ENCODE measurements around the gene MAGI2. TPM values are rescaled to one million over a fixed set of nuclear protein-coding genes. Genes with fewer than 3 reads are reported as not detected.
"Not testable (repeated sequence)": the region's sequence is repeated elsewhere in the genome, so short reads cannot be mapped to it uniquely, and the experiment has no call there.

MAGI2 gene
- total RNA-seq, 1 experiment from 2014 or later: 0.25 TPM

- H3K9me3 Mint-ChIP-seq (ENCODE audit: unreplicated experiment): no peaks in the 10 kb centered on the region
- POLR2A ChIA-PET: no interaction called here
- no peak for TF ChIP-seq CTCF (IDR thresholded peaks at IDR 0.05; ENCODE audit: insufficient read depth in 1 of 2, low read depth in 1 of 2, low read length in 1 of 2, severe bottlenecking in 1 of 2, unreplicated experiment in 1 of 2)
Measured at GRCh38 chr7:78296046-78296597, 1157.3 kb downstream of the MAGI2 start.

GRCh38 chr7:78289471-78289870, 1164.0 kb downstream of the MAGI2 start:
- intact Hi-C loops (cut with micrococcal nuclease; ENCODE audit: unreplicated experiment); DNase-seq; H3K27me3 Mint-ChIP-seq (ENCODE audit: insufficient read depth, unreplicated experiment); CTCF ChIA-PET; H3K9me3 Mint-ChIP-seq (ENCODE audit: unreplicated experiment); H3K4me3 ChIP-seq (ENCODE audit: low read depth, low read length); H3K36me3 ChIP-seq (ENCODE audit: control insufficient read depth, insufficient read depth, low read length); H3K27ac Mint-ChIP-seq (ENCODE audit: unreplicated experiment); BruUV-seq (replicated peaks); H3K4me1 Mint-ChIP-seq (ENCODE audit: low read depth, unreplicated experiment); H3K36me3 Mint-ChIP-seq (ENCODE audit: insufficient read depth, unreplicated experiment); H3K9me3 ChIP-seq; H3K4me1 ChIP-seq; H3K27me3 ChIP-seq (replicated peaks; ENCODE audit: control insufficient read depth, insufficient read depth, low read length); POLR2A ChIA-PET; H3K4me3 Mint-ChIP-seq (ENCODE audit: unreplicated experiment): not testable (repeated sequence)

More at GRCh38 chr7:78296046-78296597, 1157.3 kb downstream of the MAGI2 start:
- no peak overlapping the region for H3K4me3 Mint-ChIP-seq (ENCODE audit: unreplicated experiment)
- no TSS peak for BruUV-seq (replicated peaks)
- DNase-seq: no peak
- H3K27ac Mint-ChIP-seq (ENCODE audit: unreplicated experiment): no peak overlapping the region
- no peaks in the 10 kb centered on the region for H3K4me1 ChIP-seq
- CTCF ChIA-PET: no interaction called here
- H3K36me3 ChIP-seq (ENCODE audit: control insufficient read depth, insufficient read depth, low read length): no peaks in the 10 kb centered on the region
- no peak overlapping the region for H3K4me3 ChIP-seq (ENCODE audit: low read depth, low read length)
- H3K27me3 ChIP-seq (replicated peaks; ENCODE audit: control insufficient read depth, insufficient read depth, low read length): no peaks in the 10 kb centered on the region
- no peaks in the 10 kb centered on the region for H3K36me3 Mint-ChIP-seq (ENCODE audit: insufficient read depth, unreplicated experiment)
- H3K27me3 Mint-ChIP-seq (ENCODE audit: insufficient read depth, unreplicated experiment): peaks cover 6% of the 10 kb centered on the region
- no peaks in the 10 kb centered on the region for H3K9me3 ChIP-seq
- no peaks in the 10 kb centered on the region for H3K4me1 Mint-ChIP-seq (ENCODE audit: low read depth, unreplicated experiment)
- intact Hi-C loops (cut with micrococcal nuclease; ENCODE audit: unreplicated experiment): no loop called here

GRCh38 chr7:78284945-78285344, 1168.5 kb downstream of the MAGI2 start:
- Histone ChIP-seq H3K4me1 (no peaks in the 10 kb centered on the region), H3K36me3 (ENCODE audit: control insufficient read depth, insufficient read depth, low read length) (no peaks in the 10 kb centered on the region), H3K4me3 (ENCODE audit: low read depth, low read length) (no peak overlapping the region), H3K27me3 (replicated peaks; ENCODE audit: control insufficient read depth, insufficient read depth, low read length) (no peaks in the 10 kb centered on the region), H3K9me3 (no peaks in the 10 kb centered on the region)
- ChIA-PET CTCF (no interaction called here), POLR2A (no interaction called here)
- intact Hi-C loops (cut with micrococcal nuclease; ENCODE audit: unreplicated experiment): no loop called here
- no peak for DNase-seq
- no peaks in the 10 kb centered on the region for H3K36me3 Mint-ChIP-seq (ENCODE audit: insufficient read depth, unreplicated experiment)
- no peak overlapping the region for H3K4me3 Mint-ChIP-seq (ENCODE audit: unreplicated experiment)
- peaks cover 11% of the 10 kb centered on the region for H3K27me3 Mint-ChIP-seq (ENCODE audit: insufficient read depth, unreplicated experiment)
- no peaks in the 10 kb centered on the region for H3K4me1 Mint-ChIP-seq (ENCODE audit: low read depth, unreplicated experiment)
- no peak overlapping the region for H3K27ac Mint-ChIP-seq (ENCODE audit: unreplicated experiment)
- H3K9me3 Mint-ChIP-seq (ENCODE audit: unreplicated experiment): no peaks in the 10 kb centered on the region
- no TSS peak for BruUV-seq (replicated peaks)
- no peak for TF ChIP-seq CTCF (IDR thresholded peaks at IDR 0.05; ENCODE audit: insufficient read depth in 1 of 2, low read depth in 1 of 2, low read length in 1 of 2, severe bottlenecking in 1 of 2, unreplicated experiment in 1 of 2)

GRCh38 chr7:78280276-78280675, 1173.2 kb downstream of the MAGI2 start:
- CTCF ChIA-PET: no interaction called here
- BruUV-seq (replicated peaks): no TSS peak
- Histone ChIP-seq H3K36me3 (ENCODE audit: control insufficient read depth, insufficient read depth, low read length) (no peaks in the 10 kb centered on the region), H3K9me3 (no peaks in the 10 kb centered on the region), H3K4me3 (ENCODE audit: low read depth, low read length) (no peak overlapping the region), H3K4me1 (no peaks in the 10 kb centered on the region), H3K27me3 (replicated peaks; ENCODE audit: control insufficient read depth, insufficient read depth, low read length) (no peaks in the 10 kb centered on the region)
- H3K4me1 Mint-ChIP-seq (ENCODE audit: low read depth, unreplicated experiment): no peaks in the 10 kb centered on the region
- no peak for TF ChIP-seq CTCF (IDR thresholded peaks at IDR 0.05; ENCODE audit: insufficient read depth in 1 of 2, low read depth in 1 of 2, low read length in 1 of 2, severe bottlenecking in 1 of 2, unreplicated experiment in 1 of 2)
- POLR2A ChIA-PET: no interaction called here
- no peaks in the 10 kb centered on the region for H3K36me3 Mint-ChIP-seq (ENCODE audit: insufficient read depth, unreplicated experiment)
- H3K27ac Mint-ChIP-seq (ENCODE audit: unreplicated experiment): no peak overlapping the region
- DNase-seq: no peak
- no peak overlapping the region for H3K4me3 Mint-ChIP-seq (ENCODE audit: unreplicated experiment)
- intact Hi-C loops (cut with micrococcal nuclease; ENCODE audit: unreplicated experiment): no loop called here
- peaks cover 8% of the 10 kb centered on the region for H3K27me3 Mint-ChIP-seq (ENCODE audit: insufficient read depth, unreplicated experiment)
- H3K9me3 Mint-ChIP-seq (ENCODE audit: unreplicated experiment): no peaks in the 10 kb centered on the region
